Measurements from ENCODE around the gene EPHB1. TPM values are rescaled to one million over a fixed set of nuclear protein-coding genes. Genes with fewer than 3 reads are reported as not detected.

Gene EPHB1
- total RNA-seq, 2 experiments from 2014 or later: 0.39 to 0.91 TPM

- Mint-ChIP-seq H3K4me1 (no peaks in the 10 kb centered on the region), H3K9me3 (no peaks in the 10 kb centered on the region), H3K36me3 (no peaks in the 10 kb centered on the region), H3K4me3 (no peak overlapping the region), H3K27ac (no peak overlapping the region), H3K27me3 (peaks cover 5% of the 10 kb centered on the region)
- DNase-seq (no peak), ATAC-seq (ENCODE audit: low read depth) (no peak)
- POLR2A ChIA-PET: no interaction called here
These were observed 353.4 kb downstream of the EPHB1 start for GRCh38 chr3:135148398-135149020.

- Mint-ChIP-seq H3K4me3 (no peak overlapping the region), H3K27ac (no peak overlapping the region), H3K4me1 (no peaks in the 10 kb centered on the region), H3K27me3 (peaks cover 5% of the 10 kb centered on the region), H3K9me3 (no peaks in the 10 kb centered on the region), H3K36me3 (no peaks in the 10 kb centered on the region)
- ATAC-seq (ENCODE audit: low read depth) (no peak), DNase-seq (no peak)
- POLR2A ChIA-PET: no interaction called here
These were observed 354.9 kb downstream of the EPHB1 start for GRCh38 chr3:135149707-135150681.

GRCh38 chr3:135154186-135154585 lies 359.1 kb downstream of the EPHB1 start:
- no peaks in the 10 kb centered on the region for H3K36me3 Mint-ChIP-seq
- peaks cover 2% of the 10 kb centered on the region for H3K9me3 Mint-ChIP-seq
- H3K27me3 Mint-ChIP-seq: no peaks in the 10 kb centered on the region
- ATAC-seq (ENCODE audit: low read depth) (no peak), DNase-seq (no peak)
- POLR2A ChIA-PET: no interaction called here
- no peak overlapping the region for H3K27ac Mint-ChIP-seq
- H3K4me3 Mint-ChIP-seq: no peak overlapping the region
- H3K4me1 Mint-ChIP-seq: no peaks in the 10 kb centered on the region

GRCh38 chr3:135155228-135155627 lies 360.2 kb downstream of the EPHB1 start:
- ATAC-seq (ENCODE audit: low read depth): no peak
- POLR2A ChIA-PET: no interaction called here

GRCh38 chr3:135155791-135156190 lies 360.7 kb downstream of the EPHB1 start:
- no peaks in the 10 kb centered on the region for H3K27me3 Mint-ChIP-seq
- no peak for ATAC-seq (ENCODE audit: low read depth)
- no peak overlapping the region for H3K4me3 Mint-ChIP-seq
- H3K9me3 Mint-ChIP-seq: peaks cover 2% of the 10 kb centered on the region
- DNase-seq: no peak
- H3K27ac Mint-ChIP-seq: no peak overlapping the region
- H3K36me3 Mint-ChIP-seq: no peaks in the 10 kb centered on the region
- no peaks in the 10 kb centered on the region for H3K4me1 Mint-ChIP-seq
- POLR2A ChIA-PET: no interaction called here

More at GRCh38 chr3:135155228-135155627, 360.2 kb downstream of the EPHB1 start:
- peaks cover 2% of the 10 kb centered on the region for H3K9me3 Mint-ChIP-seq
- no peaks in the 10 kb centered on the region for H3K27me3 Mint-ChIP-seq
- no peaks in the 10 kb centered on the region for H3K36me3 Mint-ChIP-seq
- H3K4me1 Mint-ChIP-seq: no peaks in the 10 kb centered on the region
- H3K4me3 Mint-ChIP-seq: no peak overlapping the region
- no peak for DNase-seq
- H3K27ac Mint-ChIP-seq: no peak overlapping the region

- no peaks in the 10 kb centered on the region for H3K36me3 Mint-ChIP-seq
- H3K4me1 Mint-ChIP-seq: no peaks in the 10 kb centered on the region
- POLR2A ChIA-PET: no interaction called here
- DNase-seq (no peak), ATAC-seq (ENCODE audit: low read depth) (no peak)
- H3K27ac Mint-ChIP-seq: no peak overlapping the region
- H3K4me3 Mint-ChIP-seq: no peak overlapping the region
- H3K27me3 Mint-ChIP-seq: no peaks in the 10 kb centered on the region
- H3K9me3 Mint-ChIP-seq: peaks cover 2% of the 10 kb centered on the region
These were observed 362.1 kb downstream of the EPHB1 start for GRCh38 chr3:135157045-135157740.

- no peak for ATAC-seq (ENCODE audit: low read depth)
These were observed 363.5 kb downstream of the EPHB1 start for GRCh38 chr3:135158520-135158919.

GRCh38 chr3:135159681-135160247 lies 364.7 kb downstream of the EPHB1 start:
- no peak overlapping the region for H3K27ac Mint-ChIP-seq
- no peak overlapping the region for H3K4me3 Mint-ChIP-seq
- POLR2A ChIA-PET: no interaction called here
- DNase-seq: no peak
- peaks cover 2% of the 10 kb centered on the region for H3K9me3 Mint-ChIP-seq
- no peaks in the 10 kb centered on the region for H3K36me3 Mint-ChIP-seq
- no peak for ATAC-seq (ENCODE audit: low read depth)
- no peaks in the 10 kb centered on the region for H3K27me3 Mint-ChIP-seq
- no peaks in the 10 kb centered on the region for H3K4me1 Mint-ChIP-seq

More at GRCh38 chr3:135158520-135158919, 363.5 kb downstream of the EPHB1 start:
- H3K9me3 Mint-ChIP-seq: peaks cover 2% of the 10 kb centered on the region
- no peaks in the 10 kb centered on the region for H3K4me1 Mint-ChIP-seq
- no peaks in the 10 kb centered on the region for H3K27me3 Mint-ChIP-seq
- no peak overlapping the region for H3K4me3 Mint-ChIP-seq
- H3K36me3 Mint-ChIP-seq: no peaks in the 10 kb centered on the region
- no peak for DNase-seq
- H3K27ac Mint-ChIP-seq: no peak overlapping the region
- POLR2A ChIA-PET: no interaction called here

- H3K4me3 Mint-ChIP-seq: no peak overlapping the region
- no peaks in the 10 kb centered on the region for H3K27me3 Mint-ChIP-seq
- no peak overlapping the region for H3K27ac Mint-ChIP-seq
- H3K9me3 Mint-ChIP-seq: no peaks in the 10 kb centered on the region
- POLR2A ChIA-PET: no interaction called here
- no peaks in the 10 kb centered on the region for H3K36me3 Mint-ChIP-seq
- H3K4me1 Mint-ChIP-seq: no peaks in the 10 kb centered on the region
- ATAC-seq (ENCODE audit: low read depth): no peak
- no peak for DNase-seq
These were observed 366.4 kb downstream of the EPHB1 start for GRCh38 chr3:135161425-135161824.

- Mint-ChIP-seq H3K27ac (no peak overlapping the region), H3K9me3 (no peaks in the 10 kb centered on the region), H3K36me3 (no peaks in the 10 kb centered on the region), H3K4me1 (no peaks in the 10 kb centered on the region), H3K27me3 (no peaks in the 10 kb centered on the region), H3K4me3 (no peak overlapping the region)
- POLR2A ChIA-PET: no interaction called here
- DNase-seq (no peak), ATAC-seq (ENCODE audit: low read depth) (no peak)
These were observed 368.6 kb downstream of the EPHB1 start for GRCh38 chr3:135163701-135164100.

GRCh38 chr3:135165260-135165659 lies 370.2 kb downstream of the EPHB1 start:
- no peak for ATAC-seq (ENCODE audit: low read depth)
- DNase-seq: no peak
- POLR2A ChIA-PET: no interaction called here
- Mint-ChIP-seq H3K36me3 (no peaks in the 10 kb centered on the region), H3K4me3 (no peak overlapping the region), H3K9me3 (no peaks in the 10 kb centered on the region), H3K27ac (no peak overlapping the region), H3K27me3 (peaks cover 2% of the 10 kb centered on the region), H3K4me1 (no peaks in the 10 kb centered on the region)

GRCh38 chr3:135166266-135166825 lies 371.3 kb downstream of the EPHB1 start:
- Mint-ChIP-seq H3K9me3 (no peaks in the 10 kb centered on the region), H3K27ac (no peak overlapping the region), H3K27me3 (peaks cover 5% of the 10 kb centered on the region), H3K36me3 (no peaks in the 10 kb centered on the region), H3K4me1 (no peaks in the 10 kb centered on the region), H3K4me3 (no peak overlapping the region)
- DNase-seq (no peak), ATAC-seq (ENCODE audit: low read depth) (no peak)
- POLR2A ChIA-PET: no interaction called here

GRCh38 chr3:135168822-135169221 lies 373.8 kb downstream of the EPHB1 start:
- POLR2A ChIA-PET: no interaction called here
- H3K27ac Mint-ChIP-seq: no peak overlapping the region
- no peak for ATAC-seq (ENCODE audit: low read depth)
- no peak overlapping the region for H3K4me3 Mint-ChIP-seq
- no peaks in the 10 kb centered on the region for H3K4me1 Mint-ChIP-seq
- H3K9me3 Mint-ChIP-seq: no peaks in the 10 kb centered on the region
- DNase-seq: no peak
- no peaks in the 10 kb centered on the region for H3K36me3 Mint-ChIP-seq
- peaks cover 5% of the 10 kb centered on the region for H3K27me3 Mint-ChIP-seq
